Activated T-helper 17 cell treated with anti-CD3 and anti-CD28 coated beads, Interleukin-2, amount 50 U/mL, for 72 hours (primary cell): Measurements from ENCODE around the gene UGT1A4. TPM values are rescaled to one million over a fixed set of nuclear protein-coding genes. Genes with fewer than 3 reads are reported as not detected.
"Not testable (repeated sequence)": the region's sequence is repeated elsewhere in the genome, so short reads cannot be mapped to it uniquely, and the experiment has no call there.

Experiments used
- ATAC-seq: fragments of 150-1000 bp; cut with Tn5 transposase; replicated peaks from 2 replicates; pipeline ENCODE4 v1.10.0; 2021; ENCODE audit warnings: mild to moderate bottlenecking, moderate library complexity
- H3K27ac Mint-ChIP-seq: one replicate; pipeline ENCODE4 v1.8.0; 2022; ENCODE audit warnings: mixed read lengths
- H3K27me3 Mint-ChIP-seq: one replicate; pipeline ENCODE4 v1.8.0; 2022; ENCODE audit warnings: mixed read lengths
- H3K36me3 Mint-ChIP-seq: one replicate; pipeline ENCODE4 v1.8.0; 2022; ENCODE audit warnings: low read depth, mild to moderate bottlenecking, mixed read lengths
- H3K4me1 Mint-ChIP-seq: one replicate; pipeline ENCODE4 v1.8.0; 2022; ENCODE audit warnings: mixed read lengths
- H3K4me3 Mint-ChIP-seq: one replicate; pipeline ENCODE4 v1.8.0; 2022; ENCODE audit warnings: mild to moderate bottlenecking, mixed read lengths
- H3K9me3 Mint-ChIP-seq: one replicate; pipeline ENCODE4 v1.8.0; 2022; ENCODE audit warnings: mixed read lengths
- total RNA-seq, 2 donors: library from RNA; stranded (reverse); gene quantifications; one replicate each; pipeline ENCODE4 v1.2.3, GENCODE V29; 2022

Gene UGT1A4
- total RNA-seq, 2 donors from 2014 or later: not detected

DNA sequence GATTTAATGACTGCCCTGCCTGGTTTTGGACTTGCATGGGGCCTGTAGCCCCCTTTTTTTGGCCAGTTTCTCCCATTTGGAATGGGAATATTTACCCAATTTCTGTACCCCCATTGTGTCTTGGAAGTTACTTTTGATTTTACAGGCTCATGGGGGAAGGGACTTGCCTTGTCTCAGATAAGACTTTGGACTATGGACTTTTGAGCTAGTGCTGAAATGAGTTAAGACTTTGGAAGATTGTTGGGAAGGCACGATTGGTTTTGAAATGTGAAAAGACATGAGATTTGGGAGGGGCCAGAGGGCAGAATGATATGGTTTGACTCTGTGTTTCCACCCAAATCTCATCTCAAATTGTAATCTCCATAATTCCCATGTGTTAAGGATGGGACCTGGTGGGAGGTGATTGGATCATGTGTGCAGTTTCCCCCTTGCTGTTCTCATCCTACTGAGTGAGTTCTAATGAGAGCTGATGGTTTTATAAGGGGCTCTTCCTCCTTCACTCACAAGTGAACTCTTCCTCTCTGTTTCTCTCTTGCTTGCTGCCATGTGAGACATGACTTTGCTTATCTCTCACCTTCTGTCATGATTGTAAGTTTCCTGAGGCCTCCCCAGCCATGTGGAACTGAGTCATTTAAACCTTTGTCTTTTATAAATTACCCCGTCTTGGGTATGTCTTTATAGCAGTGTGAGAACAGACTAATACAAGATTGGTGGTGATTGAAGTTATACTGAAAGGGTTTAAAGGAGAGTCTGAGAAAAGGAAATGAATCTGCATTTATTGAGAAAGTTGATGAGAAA, 32.9 kb downstream of the UGT1A4 start:
- peaks cover 39% of the 10 kb centered on the region for H3K27me3 Mint-ChIP-seq
- H3K9me3 Mint-ChIP-seq, H3K4me3 Mint-ChIP-seq, H3K36me3 Mint-ChIP-seq, H3K27ac Mint-ChIP-seq, H3K4me1 Mint-ChIP-seq, ATAC-seq: not testable (repeated sequence)

- no peak for ATAC-seq
- peaks cover 4% of the 10 kb centered on the region for H3K9me3 Mint-ChIP-seq
- no peaks in the 10 kb centered on the region for H3K36me3 Mint-ChIP-seq
- peaks cover 14% of the 10 kb centered on the region for H3K27me3 Mint-ChIP-seq
- H3K4me1 Mint-ChIP-seq: no peaks in the 10 kb centered on the region
- H3K27ac Mint-ChIP-seq: no peak overlapping the region
- H3K4me3 Mint-ChIP-seq: no peak overlapping the region
Observed at GRCh38 chr2:233754872-233755611, 36.5 kb downstream of the UGT1A4 start.

GRCh38 chr2:233756429-233757081, 38.0 kb downstream of the UGT1A4 start:
- ATAC-seq: no peak
- no peak overlapping the region for H3K4me3 Mint-ChIP-seq
- H3K9me3 Mint-ChIP-seq: peaks cover 3% of the 10 kb centered on the region
- no peak overlapping the region for H3K27ac Mint-ChIP-seq
- H3K27me3 Mint-ChIP-seq: peaks cover 12% of the 10 kb centered on the region
- no peaks in the 10 kb centered on the region for H3K4me1 Mint-ChIP-seq
- H3K36me3 Mint-ChIP-seq: no peaks in the 10 kb centered on the region

- Mint-ChIP-seq H3K9me3 (no peaks in the 10 kb centered on the region), H3K27ac (no peak overlapping the region), H3K36me3 (no peaks in the 10 kb centered on the region), H3K4me3 (no peak overlapping the region), H3K4me1 (no peaks in the 10 kb centered on the region), H3K27me3 (peaks cover 8% of the 10 kb centered on the region)
- no peak for ATAC-seq
Observed at GRCh38 chr2:233758141-233758540, 39.6 kb downstream of the UGT1A4 start.

GRCh38 chr2:233758849-233759248, 40.3 kb downstream of the UGT1A4 start:
- Mint-ChIP-seq H3K36me3 (no peaks in the 10 kb centered on the region), H3K9me3 (no peaks in the 10 kb centered on the region), H3K4me1 (no peaks in the 10 kb centered on the region), H3K27ac (no peak overlapping the region), H3K27me3 (peaks cover 9% of the 10 kb centered on the region), H3K4me3 (no peak overlapping the region)
- ATAC-seq: no peak

- peaks cover 20% of the 10 kb centered on the region for H3K27me3 Mint-ChIP-seq
- no peaks in the 10 kb centered on the region for H3K36me3 Mint-ChIP-seq
- peaks cover 5% of the 10 kb centered on the region for H3K4me1 Mint-ChIP-seq
- no peak within 1 kb of the TSS for H3K27ac Mint-ChIP-seq
- no peak within 1 kb of the TSS for H3K4me3 Mint-ChIP-seq
- no peaks in the 10 kb centered on the region for H3K9me3 Mint-ChIP-seq
- no peak for ATAC-seq
Observed at GRCh38 chr2:233760043-233760442, 41.5 kb downstream of the UGT1A4 start, which contains the start of gene UGT1A1. Gene UGT1A1, plus strand, starts transcription at chr2:233760270. Its CDS starts 18 bp downstream, at chr2:233760288.

- no peak overlapping the region for H3K4me3 Mint-ChIP-seq
- H3K27ac Mint-ChIP-seq: no peak overlapping the region
- peaks cover 24% of the 10 kb centered on the region for H3K27me3 Mint-ChIP-seq
- no peaks in the 10 kb centered on the region for H3K9me3 Mint-ChIP-seq
- ATAC-seq: no peak
- no peaks in the 10 kb centered on the region for H3K36me3 Mint-ChIP-seq
- peaks cover 5% of the 10 kb centered on the region for H3K4me1 Mint-ChIP-seq
Observed at GRCh38 chr2:233761040-233761769, 42.7 kb downstream of the UGT1A4 start.

- Mint-ChIP-seq H3K9me3 (no peaks in the 10 kb centered on the region), H3K4me1 (peaks cover 5% of the 10 kb centered on the region), H3K36me3 (no peaks in the 10 kb centered on the region), H3K27ac (no peak overlapping the region), H3K27me3 (peaks cover 33% of the 10 kb centered on the region), H3K4me3 (no peak overlapping the region)
- no peak for ATAC-seq
Observed at GRCh38 chr2:233764264-233764663, 45.7 kb downstream of the UGT1A4 start.

DNA sequence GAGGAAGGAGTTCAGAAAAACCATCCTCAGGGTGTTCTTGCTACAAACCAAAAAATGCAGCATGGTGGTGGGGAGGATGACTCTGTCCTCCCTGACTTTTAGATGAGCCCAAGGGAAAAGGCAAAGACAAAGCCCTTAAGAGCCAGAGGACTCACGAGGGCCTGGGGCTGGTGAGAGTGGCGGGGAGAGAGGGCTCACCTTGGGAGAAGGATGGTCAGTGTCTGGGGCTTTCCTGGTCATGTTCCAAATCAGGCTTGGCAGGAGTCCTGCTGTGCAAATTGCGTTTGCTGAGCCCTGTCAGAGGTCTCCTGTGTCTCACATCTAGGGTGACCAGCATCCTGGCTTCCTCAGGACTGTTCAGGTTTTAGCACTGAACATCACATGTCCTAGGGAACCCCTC, 46.2 kb downstream of the UGT1A4 start:
- H3K36me3 Mint-ChIP-seq: no peaks in the 10 kb centered on the region
- H3K9me3 Mint-ChIP-seq: no peaks in the 10 kb centered on the region
- no peak overlapping the region for H3K27ac Mint-ChIP-seq
- H3K4me1 Mint-ChIP-seq: peaks cover 5% of the 10 kb centered on the region
- peaks cover 35% of the 10 kb centered on the region for H3K27me3 Mint-ChIP-seq
- ATAC-seq: no peak
- no peak overlapping the region for H3K4me3 Mint-ChIP-seq

- H3K9me3 Mint-ChIP-seq: no peaks in the 10 kb centered on the region
- no peak overlapping the region for H3K4me3 Mint-ChIP-seq
- no peak for ATAC-seq
- no peak overlapping the region for H3K27ac Mint-ChIP-seq
- H3K4me1 Mint-ChIP-seq: peaks cover 5% of the 10 kb centered on the region
- peaks cover 38% of the 10 kb centered on the region for H3K27me3 Mint-ChIP-seq
- H3K36me3 Mint-ChIP-seq: no peaks in the 10 kb centered on the region
Observed at GRCh38 chr2:233766416-233766815, 47.9 kb downstream of the UGT1A4 start.

DNA sequence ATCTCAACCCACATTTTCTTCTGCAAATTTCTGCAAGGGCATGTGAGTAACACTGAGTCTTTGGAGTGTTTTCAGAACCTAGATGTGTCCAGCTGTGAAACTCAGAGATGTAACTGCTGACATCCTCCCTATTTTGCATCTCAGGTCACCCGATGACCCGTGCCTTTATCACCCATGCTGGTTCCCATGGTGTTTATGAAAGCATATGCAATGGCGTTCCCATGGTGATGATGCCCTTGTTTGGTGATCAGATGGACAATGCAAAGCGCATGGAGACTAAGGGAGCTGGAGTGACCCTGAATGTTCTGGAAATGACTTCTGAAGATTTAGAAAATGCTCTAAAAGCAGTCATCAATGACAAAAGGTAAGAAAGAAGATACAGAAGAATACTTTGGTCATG, 49.5 kb downstream of the UGT1A4 start:
- Mint-ChIP-seq H3K4me1 (peaks cover 5% of the 10 kb centered on the region), H3K27me3 (peaks cover 40% of the 10 kb centered on the region), H3K36me3 (no peaks in the 10 kb centered on the region), H3K27ac (no peak overlapping the region), H3K9me3 (no peaks in the 10 kb centered on the region), H3K4me3 (no peak overlapping the region)
- no peak for ATAC-seq

DNA sequence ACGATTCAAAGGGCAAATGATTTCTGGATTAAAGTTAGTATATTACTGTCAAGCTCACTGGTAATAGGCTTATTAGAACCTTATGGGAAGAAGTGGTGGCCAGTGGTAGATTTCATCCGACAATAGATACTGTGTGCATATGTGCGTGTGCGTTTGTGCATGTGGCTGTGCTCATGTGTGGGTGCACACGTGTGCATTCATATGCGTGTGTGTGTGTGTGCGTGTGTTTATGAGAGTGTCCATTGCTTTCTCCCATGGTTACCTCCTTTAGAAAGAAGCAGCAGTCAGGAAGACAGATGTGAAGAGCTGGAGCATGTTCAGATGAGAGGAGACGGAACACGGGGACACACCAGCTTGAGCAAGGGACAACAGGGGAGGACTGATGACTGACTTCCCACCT, 50.7 kb downstream of the UGT1A4 start:
- Mint-ChIP-seq H3K4me1 (peaks cover 3% of the 10 kb centered on the region), H3K27me3 (peaks cover 30% of the 10 kb centered on the region), H3K4me3 (no peak overlapping the region), H3K27ac (no peak overlapping the region), H3K36me3 (no peaks in the 10 kb centered on the region), H3K9me3 (no peaks in the 10 kb centered on the region)
- no peak for ATAC-seq

- Mint-ChIP-seq H3K9me3 (peaks cover 4% of the 10 kb centered on the region), H3K27ac (no peak overlapping the region), H3K4me1 (no peaks in the 10 kb centered on the region), H3K4me3 (no peak overlapping the region), H3K27me3 (peaks cover 15% of the 10 kb centered on the region), H3K36me3 (no peaks in the 10 kb centered on the region)
- ATAC-seq: no peak
Observed at GRCh38 chr2:233772153-233772552, 53.6 kb downstream of the UGT1A4 start.

GRCh38 chr2:233772583-233772982, 54.0 kb downstream of the UGT1A4 start:
- Mint-ChIP-seq H3K4me3 (no peak overlapping the region), H3K27me3 (peaks cover 12% of the 10 kb centered on the region), H3K9me3 (peaks cover 4% of the 10 kb centered on the region), H3K4me1 (no peaks in the 10 kb centered on the region), H3K27ac (no peak overlapping the region), H3K36me3 (no peaks in the 10 kb centered on the region)
- no peak for ATAC-seq
